Renal pelvis (tissue), 4 donors: ENCODE data around the gene TAF6. TPM values are rescaled to one million over a fixed set of nuclear protein-coding genes. Genes with fewer than 3 reads are reported as not detected.

Experiments
- DNase-seq: peaks from one replicate; pipeline ENCODE4 v3.0.0-alpha.2; 2013
- polyA plus RNA-seq, 3 donors: library from polyadenylated mRNA; unstranded; fragments of 120-200 nt; gene quantifications; one replicate each; pipeline ENCODE4 v1.2.1, GENCODE V29; 2013; ENCODE audit not compliant: insufficient read length in 3 of 3

Gene TAF6
- polyA plus RNA-seq, 3 donors = 65.8 to 72.3 (median 69.2) TPM

GRCh38 chr7:100126239-100126930, 7.2 kb upstream of the TAF6 start:
- no peak for DNase-seq

DNA sequence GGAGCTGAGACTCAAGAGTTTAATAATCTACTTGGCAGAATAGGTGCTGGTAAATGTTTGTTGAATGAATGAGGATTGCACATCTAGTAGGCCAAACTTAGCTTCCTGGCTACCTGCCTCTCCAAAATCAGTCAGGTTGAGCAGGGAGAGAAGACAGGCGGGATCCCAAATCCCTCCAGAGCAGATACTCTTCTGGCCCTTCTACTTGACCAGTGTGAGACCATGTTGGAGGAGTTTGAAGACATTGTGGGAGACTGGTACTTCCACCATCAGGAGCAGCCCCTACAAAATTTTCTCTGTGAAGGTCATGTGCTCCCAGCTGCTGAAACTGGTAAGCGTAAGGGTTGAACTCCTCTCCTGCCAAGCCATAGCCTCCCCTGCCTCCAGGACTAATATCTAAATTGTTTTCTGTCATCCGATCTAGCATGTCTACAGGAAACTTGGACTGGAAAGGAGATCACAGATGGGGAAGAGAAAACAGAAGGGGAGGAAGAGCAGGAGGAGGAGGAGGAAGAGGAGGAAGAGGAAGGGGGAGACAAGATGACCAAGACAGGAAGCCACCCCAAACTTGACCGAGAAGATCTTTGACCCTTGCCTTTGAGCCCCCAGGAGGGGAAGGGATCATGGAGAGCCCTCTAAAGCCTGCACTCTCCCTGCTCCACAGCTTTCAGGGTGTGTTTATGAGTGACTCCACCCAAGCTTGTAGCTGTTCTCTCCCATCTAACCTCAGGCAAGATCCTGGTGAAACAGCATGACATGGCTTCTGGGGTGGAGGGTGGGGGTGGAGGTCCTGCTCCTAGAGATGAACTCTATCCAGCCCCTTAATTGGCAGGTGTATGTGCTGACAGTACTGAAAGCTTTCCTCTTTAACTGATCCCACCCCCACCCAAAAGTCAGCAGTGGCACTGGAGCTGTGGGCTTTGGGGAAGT, 5.4 kb upstream of the TAF6 start:
- DNase-seq = no peak

- no peak for DNase-seq
Observed at GRCh38 chr7:100122568-100122967, 3.4 kb upstream of the TAF6 start.

GRCh38 chr7:100122067-100122466, 2.9 kb upstream of the TAF6 start:
- no peak for DNase-seq

- DNase-seq = no peak
Observed at GRCh38 chr7:100120733-100121036, 1.5 kb upstream of the TAF6 start.

DNA sequence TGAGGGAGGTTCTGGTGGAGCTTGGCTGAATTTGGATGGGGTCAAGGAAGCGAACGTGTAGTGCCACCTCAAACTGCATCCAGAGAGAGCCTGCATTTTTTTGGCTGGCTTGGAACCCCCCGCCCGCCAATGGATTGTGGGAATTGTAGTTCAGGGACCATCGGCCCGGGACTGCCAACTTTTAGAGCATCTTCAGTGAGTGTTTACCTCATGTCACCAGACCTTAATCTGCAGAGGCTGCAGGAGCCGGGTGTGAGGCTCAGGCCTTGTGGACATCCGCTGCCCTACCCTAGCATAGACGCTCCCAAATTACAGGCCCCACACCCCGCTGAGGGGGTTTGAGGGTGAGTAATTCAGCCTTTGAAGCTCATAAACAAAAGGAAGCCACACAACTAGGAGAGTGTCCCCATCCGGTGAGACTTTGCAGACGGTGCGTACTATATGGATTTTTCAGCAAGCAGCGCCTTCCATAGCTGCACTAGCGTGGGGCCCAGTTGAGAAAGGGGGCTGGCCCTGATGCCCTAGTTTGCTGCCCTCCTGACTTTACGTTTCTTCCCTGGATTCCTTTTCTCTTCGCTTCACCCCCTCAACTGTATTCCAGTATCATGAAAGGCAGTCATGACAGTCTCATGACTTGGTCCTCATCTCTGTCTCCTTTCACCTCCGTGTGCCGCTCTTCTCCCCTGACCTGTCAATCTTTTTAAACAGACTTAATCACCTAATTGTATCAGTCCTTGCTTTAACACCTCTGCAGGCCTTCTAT, 993 bp upstream of the TAF6 start:
- peak; percentile 64 for DNase-seq

GRCh38 chr7:100118388-100119071, 628 bp downstream of the TAF6 start:
- DNase-seq = no peak

GRCh38 chr7:100115026-100115425, 4.1 kb downstream of the TAF6 start:
- DNase-seq = no peak

- DNase-seq = no peak
Observed at GRCh38 chr7:100111914-100112313, 7.2 kb downstream of the TAF6 start.

GRCh38 chr7:100111156-100111555, 8.0 kb downstream of the TAF6 start:
- DNase-seq = no peak

- no peak for DNase-seq
Observed at GRCh38 chr7:100109521-100110163, 9.5 kb downstream of the TAF6 start.

DNA sequence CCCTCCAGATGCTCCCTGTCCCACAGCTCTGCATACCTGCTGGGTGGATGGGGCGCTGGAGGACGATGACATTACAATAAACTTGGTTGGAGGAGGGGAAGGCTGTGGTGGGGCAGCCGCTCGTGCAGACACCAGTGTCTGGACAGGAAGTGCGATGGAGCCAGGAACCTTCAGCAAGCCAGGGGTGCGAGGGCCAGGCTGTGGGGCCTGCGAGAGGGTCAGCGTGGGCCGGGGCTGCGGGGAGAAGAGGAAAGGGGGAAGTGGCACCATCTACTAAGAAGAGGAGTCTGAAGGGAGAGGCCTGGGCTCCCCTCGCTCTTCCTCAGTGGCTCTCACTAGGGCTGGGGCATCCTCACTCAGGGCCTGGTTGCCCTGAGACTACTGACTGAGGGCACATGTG, 11.3 kb downstream of the TAF6 start:
- no peak for DNase-seq

DNA sequence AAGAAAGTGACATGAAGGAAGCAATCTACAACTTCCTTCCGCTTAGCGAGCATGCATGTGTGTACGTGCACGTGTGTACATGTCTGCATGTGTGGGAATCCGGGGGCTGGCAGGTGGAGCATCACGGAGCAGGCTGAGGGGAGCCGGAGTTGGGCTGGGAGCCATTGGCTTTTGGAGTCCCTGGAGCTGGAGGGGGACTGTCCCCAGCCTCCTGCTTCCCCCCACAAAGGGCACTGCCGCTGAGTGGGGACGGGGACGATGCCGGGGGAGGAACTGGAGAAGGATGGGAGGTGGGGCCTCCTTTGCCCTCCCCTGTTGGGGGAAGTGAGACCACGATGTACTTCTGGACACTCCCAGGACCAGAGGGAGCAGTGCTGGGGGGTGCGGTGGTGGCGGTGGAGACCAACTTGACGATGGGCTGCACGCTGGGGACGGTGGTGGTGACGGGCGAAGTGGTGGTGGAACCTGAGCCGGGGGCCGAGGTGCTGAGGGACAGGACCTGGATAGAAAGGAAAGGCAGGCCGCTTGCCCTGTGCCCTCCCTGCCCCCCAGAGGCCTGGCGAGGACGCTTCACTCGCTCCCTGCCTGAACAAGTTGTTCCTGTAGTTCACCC, 11.9 kb downstream of the TAF6 start:
- no peak for DNase-seq

- DNase-seq = no peak
Observed at GRCh38 chr7:100106633-100107032, 12.5 kb downstream of the TAF6 start.

- DNase-seq = no peak
Observed at GRCh38 chr7:100105534-100105933, 13.6 kb downstream of the TAF6 start.

- DNase-seq = no peak
Observed at GRCh38 chr7:100102950-100103840, 16.0 kb downstream of the TAF6 start.

GRCh38 chr7:100101016-100101862, 17.9 kb downstream of the TAF6 start, which contains the start of the genes AP4M1 and MCM7:
TSS of gene AP4M1 (plus strand) at chr7:100101643. CDS start at chr7:100101715, 72 bp downstream.
TSS of gene MCM7 (minus strand) at chr7:100101397. CDS start at chr7:100101294, 103 bp downstream.
- DNase-seq = peak; percentile 99

GRCh38 chr7:100100420-100101015, 18.6 kb downstream of the TAF6 start:
- DNase-seq = peak; percentile 97
